Activated CD4-positive, alpha-beta T cell treated with anti-CD3 and anti-CD28 coated beads, Interleukin-2, amount 10 ng/mL, durations not matched to agents 24 days and 14 days (primary cell): ENCODE results near the gene MTSS2. TPM values are rescaled to one million over a fixed set of nuclear protein-coding genes. Genes with fewer than 3 reads are reported as not detected.
"Not testable (repeated sequence)": the region's sequence is repeated elsewhere in the genome, so short reads cannot be mapped to it uniquely, and the experiment has no call there.

ENCODE experiments used
- DNase-seq: peaks from one replicate; pipeline ENCODE4 v3.0.0; 2022
- H3K27ac Mint-ChIP-seq: one replicate; pipeline ENCODE4 v1.8.0; 2022; ENCODE audit warnings: mild to moderate bottlenecking, mixed read lengths
- H3K27me3 Mint-ChIP-seq: one replicate; pipeline ENCODE4 v1.8.0; 2022; ENCODE audit warnings: mixed read lengths
- H3K36me3 Mint-ChIP-seq: one replicate; pipeline ENCODE4 v1.8.0; 2022; ENCODE audit warnings: low read depth, mild to moderate bottlenecking, mixed read lengths
- H3K4me1 Mint-ChIP-seq: one replicate; pipeline ENCODE4 v1.8.0; 2021; ENCODE audit warnings: mixed read lengths
- H3K4me3 Mint-ChIP-seq: one replicate; pipeline ENCODE4 v1.8.0; 2022; ENCODE audit warnings: mild to moderate bottlenecking, moderate library complexity, mixed read lengths
- H3K9me3 Mint-ChIP-seq: one replicate; pipeline ENCODE4 v1.8.0; 2021; ENCODE audit warnings: mixed read lengths
- intact Hi-C: fragments of 100-400 bp; cut with micrococcal nuclease; formaldehyde crosslinking; loops from one replicate; pipeline ENCODE4 v1.15.1; 2023
- total RNA-seq: library from RNA; stranded (reverse); gene quantifications from 2 replicates; pipeline ENCODE4 v1.2.3, GENCODE V29; 2022

Gene MTSS2
- total RNA-seq, 1 donor from 2014 or later, result 3.7 TPM

DNA sequence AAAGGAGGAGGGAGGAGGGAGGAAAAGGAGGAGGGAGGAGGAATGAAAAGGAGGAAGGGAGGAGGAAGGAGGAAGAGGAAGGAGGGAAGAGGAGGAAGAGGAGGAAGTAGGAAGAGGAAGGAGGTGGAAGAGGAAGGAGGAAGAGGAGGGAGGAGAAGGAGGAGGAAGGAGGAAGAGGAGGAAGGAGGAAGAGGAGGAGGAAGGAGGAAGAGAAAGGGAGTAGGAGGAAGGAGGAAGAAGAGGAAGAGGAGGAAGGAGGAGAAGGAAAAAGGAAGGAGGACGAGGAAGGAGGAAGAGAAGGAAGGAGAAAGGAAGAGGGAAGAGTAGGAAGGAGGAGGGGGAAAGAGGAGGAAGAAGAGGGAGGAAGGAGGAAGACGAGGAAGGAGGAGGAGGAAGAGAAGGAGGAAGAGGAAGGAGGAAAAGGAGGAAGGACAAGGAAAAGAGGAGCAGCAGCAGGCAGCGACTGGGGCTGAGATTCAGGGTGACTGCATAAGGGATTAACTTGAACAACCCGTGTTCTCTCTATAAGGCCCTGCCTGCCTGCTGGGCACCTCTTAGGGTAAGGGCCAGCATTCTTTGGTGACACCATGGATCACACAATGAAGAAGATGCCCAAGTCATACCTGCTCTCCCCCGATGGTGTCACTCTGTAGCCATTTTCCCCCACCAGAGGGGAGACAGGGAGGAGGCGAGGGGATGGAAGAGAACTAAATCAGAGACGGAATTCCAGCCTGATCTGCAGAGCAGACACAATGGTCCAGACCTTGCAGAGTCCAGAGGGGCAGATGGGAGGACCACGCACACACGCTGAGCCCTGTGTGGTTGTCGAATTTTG lies 40.9 kb downstream of the MTSS2 start:
- intact Hi-C loops, result no loop called here
- H3K27ac Mint-ChIP-seq, result no peak overlapping the region
- H3K4me3 Mint-ChIP-seq, result no peak overlapping the region
- H3K36me3 Mint-ChIP-seq, result no peaks in the 10 kb centered on the region
- H3K9me3 Mint-ChIP-seq, result no peaks in the 10 kb centered on the region
- no peaks in the 10 kb centered on the region for H3K4me1 Mint-ChIP-seq
- peaks cover 9% of the 10 kb centered on the region for H3K27me3 Mint-ChIP-seq
- no peak for DNase-seq

DNA sequence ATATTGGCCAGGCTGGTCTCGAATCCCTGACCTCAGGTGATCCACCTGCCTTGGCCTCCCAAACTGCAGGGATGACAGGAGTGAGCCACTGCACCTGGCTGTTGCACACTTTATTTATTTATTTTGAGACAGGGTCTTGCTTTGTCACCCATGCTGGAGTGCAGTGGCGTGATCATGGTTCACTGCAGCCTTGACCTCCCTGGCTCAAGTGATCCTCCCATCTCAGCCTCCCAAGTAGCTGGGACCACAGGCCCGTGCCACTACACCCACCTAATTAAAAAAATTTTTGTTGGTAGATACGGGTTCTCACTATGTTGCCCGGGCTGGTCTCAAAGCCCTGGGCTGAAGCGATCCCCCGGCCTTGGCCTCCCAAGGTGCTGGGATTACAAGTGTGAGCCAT lies 42.6 kb downstream of the MTSS2 start:
- H3K4me1 Mint-ChIP-seq, H3K36me3 Mint-ChIP-seq, H3K27ac Mint-ChIP-seq, H3K9me3 Mint-ChIP-seq, H3K4me3 Mint-ChIP-seq, intact Hi-C loops, H3K27me3 Mint-ChIP-seq, DNase-seq: not testable (repeated sequence)

DNA sequence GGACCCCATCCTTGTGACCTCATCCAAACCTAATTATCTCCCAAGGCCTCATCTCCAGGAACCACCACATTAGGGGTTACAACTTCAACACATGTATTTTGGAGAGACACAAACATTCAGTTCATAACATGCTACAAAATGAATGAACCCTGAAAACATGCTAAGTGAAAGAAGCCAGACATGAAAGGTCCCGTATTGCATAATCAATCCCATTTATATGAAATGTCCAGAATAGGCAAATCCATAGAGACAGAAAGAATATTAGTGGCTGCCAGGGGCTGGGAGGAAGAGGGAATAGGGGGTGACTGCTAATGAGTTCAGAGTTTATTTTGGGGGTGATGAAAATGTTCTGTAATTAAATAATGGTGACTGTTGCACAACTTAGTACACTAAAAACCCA lies 43.2 kb downstream of the MTSS2 start:
- no peaks in the 10 kb centered on the region for H3K36me3 Mint-ChIP-seq
- H3K27ac Mint-ChIP-seq, result no peak overlapping the region
- H3K9me3 Mint-ChIP-seq, result no peaks in the 10 kb centered on the region
- no peaks in the 10 kb centered on the region for H3K4me1 Mint-ChIP-seq
- intact Hi-C loops, result no loop called here
- no peak for DNase-seq
- no peak overlapping the region for H3K4me3 Mint-ChIP-seq
- peaks cover 9% of the 10 kb centered on the region for H3K27me3 Mint-ChIP-seq

DNA sequence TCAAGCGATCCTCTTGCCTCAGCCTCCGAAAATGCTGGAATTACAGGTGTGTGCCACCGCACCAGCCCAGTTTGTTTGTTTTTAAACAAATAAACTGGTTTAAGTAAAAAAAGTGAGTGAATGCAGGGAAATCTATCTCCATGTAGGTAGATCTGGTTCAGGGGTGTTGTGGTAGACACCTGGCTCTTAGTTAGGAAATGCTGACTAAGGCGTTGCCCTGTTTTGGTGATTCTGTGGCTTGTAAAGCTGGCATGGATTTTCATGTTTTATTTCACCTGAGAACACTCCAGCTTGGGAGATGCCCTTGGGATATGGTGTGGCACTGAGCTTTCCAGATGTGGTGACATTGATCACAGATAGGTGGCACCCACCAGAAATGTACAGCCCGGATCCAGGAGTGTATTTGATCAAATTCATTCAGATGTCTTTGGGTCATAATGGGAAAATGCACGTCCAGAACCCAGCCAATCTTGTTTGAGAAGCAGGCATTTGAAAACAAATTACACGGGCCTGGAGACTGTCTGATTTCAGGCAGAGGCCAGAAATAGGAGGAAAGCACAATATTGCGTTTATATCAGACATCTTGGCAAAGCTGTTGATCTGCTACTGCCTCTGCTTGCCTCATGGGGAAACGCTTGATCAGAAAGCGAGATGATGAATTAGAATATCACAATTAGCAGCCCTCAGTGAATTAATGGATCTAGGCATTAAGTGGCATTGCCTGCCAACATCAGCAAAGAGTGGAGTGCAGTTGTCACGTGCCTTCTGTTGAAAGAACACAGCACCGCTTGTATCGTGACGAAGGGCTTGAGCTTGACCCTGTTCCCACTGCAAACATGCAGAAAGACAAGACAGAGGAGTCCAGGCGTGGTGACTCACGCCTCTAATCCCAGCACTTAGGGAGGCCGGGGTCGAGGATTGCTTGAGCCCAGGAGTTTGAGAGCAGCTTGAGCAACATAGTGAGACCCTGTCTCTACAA lies 46.8 kb downstream of the MTSS2 start:
- Mint-ChIP-seq H3K27ac (no peak overlapping the region), H3K36me3 (no peaks in the 10 kb centered on the region), H3K9me3 (no peaks in the 10 kb centered on the region), H3K27me3 (peaks cover 8% of the 10 kb centered on the region), H3K4me1 (no peaks in the 10 kb centered on the region), H3K4me3 (no peak overlapping the region)
- DNase-seq, result no peak
- intact Hi-C loops, result no loop called here

Other genes with a start within 250 kb of the MTSS2 start
- 27.9 and 37.0 TPM in 2 replicates for gene ST3GAL2, start 247.0 kb downstream of the MTSS2 start, total RNA-seq
- gene FCSK, start 231.5 kb downstream of the MTSS2 start, total RNA-seq, result 19.6 and 24.4 TPM in 2 replicates
- gene COG4, start 162.5 kb downstream of the MTSS2 start, total RNA-seq, result 38.3 and 42.1 TPM in 2 replicates
- gene SF3B3, start 162.2 kb downstream of the MTSS2 start, total RNA-seq, result 621 and 622 TPM in 2 replicates
- 0.30 TPM in 1 of 2 replicates, not detected in the other for gene IL34, start 39.5 kb downstream of the MTSS2 start, total RNA-seq
- gene VAC14, start 115.1 kb upstream of the MTSS2 start, total RNA-seq, result 36.3 and 38.6 TPM in 2 replicates